ENCODE measurements around the gene CNOT3. TPM values are rescaled to one million over a fixed set of nuclear protein-coding genes. Genes with fewer than 3 reads are reported as not detected.
A peak's percentile ranks its signal among the peaks of the same experiment; 100 is the strongest.

CNOT3 gene
- total RNA-seq, 2 donors from 2014 or later = 59.8 to 73.8 TPM

GRCh38 chr19:54128796-54129616 lies 8.6 kb upstream of the CNOT3 start:
- Mint-ChIP-seq H3K4me3 (no peak overlapping the region), H3K9me3 (no peaks in the 10 kb centered on the region), H3K4me1 (ENCODE audit: low read depth in 2 of 2) (no peaks in the 10 kb centered on the region), H3K27me3 (no peaks in the 10 kb centered on the region), H3K27ac (no peak overlapping the region), H3K36me3 (no peaks in the 10 kb centered on the region)
- DNase-seq (ENCODE audit: low spot score) (no peak), ATAC-seq (no peak)

- ATAC-seq (no peak), DNase-seq (ENCODE audit: low spot score) (no peak)
- H3K9me3 Mint-ChIP-seq = no peaks in the 10 kb centered on the region
- no peaks in the 10 kb centered on the region for H3K27me3 Mint-ChIP-seq
- no peak overlapping the region for H3K4me3 Mint-ChIP-seq
- no peaks in the 10 kb centered on the region for H3K36me3 Mint-ChIP-seq
- peaks cover 4 to 5% of the 10 kb centered on the region in 2 donors for H3K4me1 Mint-ChIP-seq (ENCODE audit: low read depth in 2 of 2)
- no peak overlapping the region for H3K27ac Mint-ChIP-seq
Measured at GRCh38 chr19:54129617-54129996, 8.0 kb upstream of the CNOT3 start.

DNA sequence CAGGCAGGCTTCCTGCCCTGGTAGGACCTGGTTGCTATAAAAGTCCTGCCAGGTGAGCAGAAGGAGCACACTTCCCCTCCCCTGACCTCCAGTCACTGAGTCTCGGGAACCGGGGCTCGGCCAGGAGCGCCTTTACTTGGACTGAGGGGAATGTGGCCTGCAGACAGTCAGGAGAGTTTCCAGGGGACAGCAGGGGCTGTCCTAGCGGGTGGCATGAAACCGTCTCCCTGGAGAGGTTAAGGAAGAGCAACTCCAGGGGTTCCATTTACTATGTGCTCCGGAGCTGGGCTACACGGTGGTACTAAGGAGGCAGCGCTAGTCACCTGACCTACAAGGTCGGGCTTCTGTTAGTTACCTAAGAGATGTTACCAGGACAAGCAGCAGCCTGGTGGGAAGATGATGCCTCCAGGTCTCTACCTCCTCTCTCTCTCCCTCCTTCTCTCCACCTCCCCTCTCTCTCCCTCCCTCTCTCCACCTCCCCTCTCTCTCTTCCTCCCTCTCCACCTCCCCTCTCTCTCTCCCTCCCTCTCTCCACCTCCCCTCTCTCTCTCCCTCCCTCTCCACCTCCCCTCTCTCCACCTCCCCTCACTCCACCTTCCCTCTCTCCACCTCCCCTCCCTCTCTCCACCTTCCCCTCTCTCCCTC lies 4.1 kb upstream of the CNOT3 start:
- Mint-ChIP-seq H3K4me1 (ENCODE audit: low read depth in 2 of 2) (peaks cover 15 to 18% of the 10 kb centered on the region in 2 donors), H3K36me3 (no peaks in the 10 kb centered on the region), H3K9me3 (no peaks in the 10 kb centered on the region), H3K4me3 (no peak overlapping the region), H3K27ac (no peak overlapping the region), H3K27me3 (no peaks in the 10 kb centered on the region)
- no peak for DNase-seq (ENCODE audit: low spot score)
- no peak for ATAC-seq

- Mint-ChIP-seq H3K4me3 (no peak overlapping the region), H3K27ac (peak overlapping the region in 1 of 2 donors; percentile 64), H3K9me3 (no peaks in the 10 kb centered on the region), H3K27me3 (no peaks in the 10 kb centered on the region), H3K4me1 (ENCODE audit: low read depth in 2 of 2) (peaks cover 21 to 24% of the 10 kb centered on the region in 2 donors), H3K36me3 (no peaks in the 10 kb centered on the region)
- DNase-seq (ENCODE audit: low spot score) = no peak
- ATAC-seq = no peak
Measured at GRCh38 chr19:54133957-54134590, 3.5 kb upstream of the CNOT3 start.

- Mint-ChIP-seq H3K36me3 (no peaks in the 10 kb centered on the region), H3K27me3 (no peaks in the 10 kb centered on the region), H3K9me3 (no peaks in the 10 kb centered on the region), H3K27ac (peak overlapping the region; percentile 77 to 78), H3K4me1 (ENCODE audit: low read depth in 2 of 2) (peaks cover 38 to 41% of the 10 kb centered on the region in 2 donors), H3K4me3 (peak overlapping the region; percentile 95)
- no peak for DNase-seq (ENCODE audit: low spot score)
- no peak for ATAC-seq
Measured at GRCh38 chr19:54136086-54136863, 1.3 kb upstream of the CNOT3 start.

DNA sequence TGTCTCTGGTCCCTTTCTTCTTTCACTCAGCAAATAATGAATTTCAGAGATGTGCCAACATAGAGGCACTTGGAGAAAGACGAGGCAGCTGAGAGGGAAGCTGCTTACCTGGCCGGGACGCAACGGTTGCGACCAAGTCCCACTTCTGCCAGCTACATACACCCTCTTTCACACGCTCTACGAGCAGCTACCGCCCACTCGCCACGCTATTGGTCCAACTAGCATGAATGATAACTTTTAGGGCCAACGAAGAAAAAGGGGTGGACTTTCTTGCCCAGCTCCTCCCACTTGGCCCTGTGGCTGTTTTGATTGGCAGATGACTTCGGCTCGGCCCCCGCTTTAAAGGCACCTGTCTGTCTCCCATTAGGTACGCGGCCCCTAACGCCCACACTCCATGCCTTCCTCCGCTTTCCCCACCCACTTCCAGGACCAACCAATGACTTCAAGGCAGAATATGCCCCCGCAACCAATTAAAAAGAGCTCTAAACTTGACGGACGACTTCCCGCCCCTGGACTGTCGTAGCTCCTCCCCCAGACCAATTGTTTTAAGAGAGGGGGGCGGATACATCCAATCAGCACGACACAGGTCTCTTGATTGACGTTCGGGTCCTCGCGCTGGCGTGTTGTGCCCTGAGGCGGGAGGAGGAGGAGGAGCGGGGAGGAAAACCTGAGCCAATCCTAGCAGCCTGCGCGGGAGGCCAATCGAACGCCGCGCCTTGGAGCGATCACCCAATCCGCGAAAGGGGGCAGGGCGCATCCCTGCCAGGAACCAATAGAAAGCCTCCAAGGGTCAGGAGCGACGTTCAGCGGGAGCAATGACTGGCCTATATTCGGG lies 481 bp upstream of the CNOT3 start:
- DNase-seq (ENCODE audit: low spot score) (peak; percentile 100), ATAC-seq (peak; percentile 91 to 93)

GRCh38 chr19:54138489-54139256 lies 1.1 kb downstream of the CNOT3 start:
- peaks cover 51 to 58% of the 10 kb centered on the region in 2 donors for H3K4me1 Mint-ChIP-seq (ENCODE audit: low read depth in 2 of 2)
- no peak for DNase-seq (ENCODE audit: low spot score)
- H3K36me3 Mint-ChIP-seq = peaks cover 4% of the 10 kb centered on the region

More for the DNA sequence above, 481 bp upstream of the CNOT3 start:
- H3K4me1 Mint-ChIP-seq (ENCODE audit: low read depth in 2 of 2) = peaks cover 46 to 49% of the 10 kb centered on the region in 2 donors
- no peaks in the 10 kb centered on the region for H3K36me3 Mint-ChIP-seq
- peak overlapping the region; percentile 77 to 78 for H3K27ac Mint-ChIP-seq
- no peaks in the 10 kb centered on the region for H3K27me3 Mint-ChIP-seq
- peak overlapping the region; percentile 95 for H3K4me3 Mint-ChIP-seq
- H3K9me3 Mint-ChIP-seq = no peaks in the 10 kb centered on the region

DNA sequence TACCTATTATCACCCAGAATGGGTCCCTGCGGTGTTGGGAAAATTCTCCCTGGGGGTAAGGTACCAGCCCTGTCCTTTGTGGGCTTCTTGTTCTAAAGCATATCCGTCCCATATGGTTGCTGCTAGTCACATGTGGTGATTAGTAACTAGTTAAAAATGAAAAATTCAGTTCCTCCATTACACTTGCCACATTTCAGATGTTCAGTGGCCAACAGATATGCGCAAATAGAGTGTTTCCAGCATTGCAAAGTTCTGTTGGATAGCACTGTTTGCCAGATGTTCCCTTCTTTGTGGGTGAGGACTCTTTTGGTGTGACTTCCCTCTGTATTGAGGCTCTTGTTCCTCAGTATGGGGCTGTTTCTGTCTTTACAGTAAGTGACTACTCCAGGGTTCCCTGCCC lies 3.8 kb downstream of the CNOT3 start:
- peaks cover 40 to 60% of the 10 kb centered on the region in 2 donors for H3K4me1 Mint-ChIP-seq (ENCODE audit: low read depth in 2 of 2)
- ATAC-seq = no peak
- H3K27ac Mint-ChIP-seq = no peak overlapping the region
- H3K36me3 Mint-ChIP-seq = peaks cover 16% of the 10 kb centered on the region
- H3K27me3 Mint-ChIP-seq = no peaks in the 10 kb centered on the region
- no peak overlapping the region for H3K4me3 Mint-ChIP-seq
- no peak for DNase-seq (ENCODE audit: low spot score)
- no peaks in the 10 kb centered on the region for H3K9me3 Mint-ChIP-seq

More at GRCh38 chr19:54138489-54139256, 1.1 kb downstream of the CNOT3 start:
- Mint-ChIP-seq H3K4me3 (peak overlapping the region; percentile 94), H3K27me3 (no peaks in the 10 kb centered on the region), H3K27ac (peak overlapping the region; percentile 93 to 94), H3K9me3 (no peaks in the 10 kb centered on the region)
- ATAC-seq = no peak

GRCh38 chr19:54142166-54142780 lies 4.7 kb downstream of the CNOT3 start:
- H3K4me1 Mint-ChIP-seq (ENCODE audit: low read depth in 2 of 2) = peaks cover 33 to 59% of the 10 kb centered on the region in 2 donors
- ATAC-seq (no peak), DNase-seq (ENCODE audit: low spot score) (no peak)
- no peak overlapping the region for H3K27ac Mint-ChIP-seq
- H3K9me3 Mint-ChIP-seq = no peaks in the 10 kb centered on the region
- H3K36me3 Mint-ChIP-seq = peaks cover 16% of the 10 kb centered on the region
- no peak overlapping the region for H3K4me3 Mint-ChIP-seq
- no peaks in the 10 kb centered on the region for H3K27me3 Mint-ChIP-seq

- Mint-ChIP-seq H3K27me3 (no peaks in the 10 kb centered on the region), H3K4me1 (ENCODE audit: low read depth in 2 of 2) (peaks cover 19 to 49% of the 10 kb centered on the region in 2 donors), H3K36me3 (peaks cover 22% of the 10 kb centered on the region)
Measured at GRCh38 chr19:54145541-54146158, 8.1 kb downstream of the CNOT3 start.

DNA sequence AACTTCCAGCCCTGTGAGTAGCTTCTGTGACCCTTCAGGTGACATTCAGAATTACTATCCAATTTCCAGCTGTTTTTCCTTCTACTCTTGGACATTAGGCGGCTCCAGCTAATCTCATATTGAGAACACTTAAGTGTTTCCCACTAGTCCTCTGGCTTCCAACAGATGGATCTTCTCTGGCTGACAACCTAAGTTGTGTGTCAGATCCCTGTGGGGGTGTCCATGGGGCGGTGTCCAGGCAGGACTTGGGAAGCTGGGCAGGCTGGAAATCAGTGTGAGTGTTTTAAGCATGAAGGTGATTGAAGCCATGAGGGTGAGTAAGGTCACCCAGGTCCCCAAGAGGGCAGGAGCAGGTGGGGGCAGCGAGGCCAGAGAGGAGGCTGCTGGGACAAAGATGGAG lies 10.1 kb downstream of the CNOT3 start:
- H3K4me1 Mint-ChIP-seq (ENCODE audit: low read depth in 2 of 2) = peaks cover 5 to 37% of the 10 kb centered on the region in 2 donors
- peaks cover 22% of the 10 kb centered on the region for H3K36me3 Mint-ChIP-seq
- H3K27ac Mint-ChIP-seq = no peak overlapping the region
- ATAC-seq = no peak
- no peak for DNase-seq (ENCODE audit: low spot score)
- H3K27me3 Mint-ChIP-seq = no peaks in the 10 kb centered on the region
- no peak overlapping the region for H3K4me3 Mint-ChIP-seq
- no peaks in the 10 kb centered on the region for H3K9me3 Mint-ChIP-seq

More at GRCh38 chr19:54145541-54146158, 8.1 kb downstream of the CNOT3 start:
- H3K4me3 Mint-ChIP-seq = no peak overlapping the region
- no peaks in the 10 kb centered on the region for H3K9me3 Mint-ChIP-seq
- H3K27ac Mint-ChIP-seq = no peak overlapping the region
- no peak for ATAC-seq
- DNase-seq (ENCODE audit: low spot score) = no peak

Data from natural killer cell treated with Interleukin-12 subunit alpha and Interleukin-12 subunit beta and Interleukin-15 and Interleukin-18, amount 100 ng/mL, for 72 hours (primary cell).